Parathyroid adenoma (tissue), 2 donors: Measurements from ENCODE around the gene NXN.
"Not testable (repeated sequence)": the region's sequence is repeated elsewhere in the genome, so short reads cannot be mapped to it uniquely, and the experiment has no call there.

Experiments used
- H2AFZ ChIP-seq: fragments of 300-600 bp; sonication (generic); one replicate; pipeline ENCODE4 v1.7.0; 2017; ENCODE audit warnings: antibody characterized with exemption, mild to moderate bottlenecking
- H3K27ac ChIP-seq: fragments of 300-600 bp; sonication (generic); one replicate; pipeline ENCODE4 v1.7.0; 2017
- H3K27me3 ChIP-seq: fragments of 300-600 bp; sonication (generic); one replicate; pipeline ENCODE4 v1.7.0; 2017; ENCODE audit warnings: low read length; ENCODE audit not compliant: control insufficient read depth, insufficient read depth
- H3K36me3 ChIP-seq: fragments of 300-600 bp; sonication (generic); one replicate; pipeline ENCODE4 v1.7.0; 2017; ENCODE audit warnings: low read length; ENCODE audit not compliant: control insufficient read depth, insufficient read depth
- H3K4me1 ChIP-seq: fragments of 300-600 bp; sonication (generic); one replicate; pipeline ENCODE4 v1.7.0; 2017; ENCODE audit warnings: control low read depth
- H3K4me2 ChIP-seq: fragments of 300-600 bp; sonication (generic); one replicate; pipeline ENCODE4 v1.7.0; 2017; ENCODE audit warnings: low read length
- H3K4me3 ChIP-seq: fragments of 300-600 bp; sonication (generic); one replicate; pipeline ENCODE4 v1.7.0; 2017; ENCODE audit warnings: low read depth, low read length
- H3K79me2 ChIP-seq: fragments of 300-600 bp; sonication (generic); one replicate; pipeline ENCODE4 v1.7.0; 2017; ENCODE audit warnings: control low read depth
- H3K9ac ChIP-seq: fragments of 300-600 bp; sonication (generic); one replicate; pipeline ENCODE4 v1.7.0; 2017; ENCODE audit warnings: mild to moderate bottlenecking
- H3K9me3 ChIP-seq: fragments of 300-600 bp; sonication (generic); one replicate; pipeline ENCODE4 v1.7.0; 2017; ENCODE audit warnings: low read length; ENCODE audit not compliant: control insufficient read depth
- TF ChIP-seq, protein P1 (sequence below): fragments of 300-600 bp; sonication (generic); IDR thresholded peaks from one replicate; pipeline ENCODE4 v1.7.0; 2017; ENCODE audit warnings: antibody characterized with exemption, mild to moderate bottlenecking
- donor health status: primary hyperparathyroidism.

NXN gene

DNA sequence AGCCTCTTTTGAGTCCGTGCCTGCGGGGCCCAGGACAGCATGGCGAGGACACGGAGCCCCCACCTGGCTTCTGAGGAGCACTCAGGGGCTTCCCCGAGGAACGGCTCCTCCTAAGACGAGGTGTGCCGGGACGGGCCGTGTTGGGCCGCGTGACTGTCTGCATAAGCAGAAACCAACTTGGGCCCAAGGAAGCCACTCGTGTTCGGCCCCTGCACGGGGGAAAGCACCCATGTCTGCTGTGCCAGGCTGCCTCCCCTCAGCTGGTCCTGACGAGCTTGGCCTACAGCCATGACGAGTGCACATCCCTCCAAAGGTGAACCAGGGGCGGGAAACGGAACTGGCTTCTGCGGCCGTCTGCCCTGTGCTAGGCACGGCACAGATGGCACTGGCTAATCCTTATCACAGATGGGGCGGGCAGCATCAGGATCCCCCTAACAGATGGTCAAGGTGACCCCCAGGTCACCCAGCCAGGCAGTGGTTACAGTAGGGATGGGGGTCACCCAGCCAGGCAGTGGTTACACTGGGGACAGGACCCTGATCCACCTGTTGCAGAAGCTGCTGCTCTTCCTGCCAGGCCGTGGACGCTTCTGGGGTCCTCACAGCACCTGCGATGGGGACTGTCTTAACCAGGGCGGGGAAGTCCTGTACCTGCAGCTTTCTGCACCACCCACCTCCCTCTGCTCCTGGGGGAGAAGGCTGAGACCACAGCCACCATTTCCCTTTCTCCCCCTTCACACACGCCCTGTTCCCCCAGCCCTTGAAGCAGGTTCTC lies 171.9 kb downstream of the NXN start:
- H3K36me3 ChIP-seq, result no peaks in the 10 kb centered on the region
- H3K27ac ChIP-seq, result no peak overlapping the region
- H3K4me2 ChIP-seq, result no peak overlapping the region
- no peak overlapping the region for H2AFZ ChIP-seq
- TF ChIP-seq, protein P1, sequence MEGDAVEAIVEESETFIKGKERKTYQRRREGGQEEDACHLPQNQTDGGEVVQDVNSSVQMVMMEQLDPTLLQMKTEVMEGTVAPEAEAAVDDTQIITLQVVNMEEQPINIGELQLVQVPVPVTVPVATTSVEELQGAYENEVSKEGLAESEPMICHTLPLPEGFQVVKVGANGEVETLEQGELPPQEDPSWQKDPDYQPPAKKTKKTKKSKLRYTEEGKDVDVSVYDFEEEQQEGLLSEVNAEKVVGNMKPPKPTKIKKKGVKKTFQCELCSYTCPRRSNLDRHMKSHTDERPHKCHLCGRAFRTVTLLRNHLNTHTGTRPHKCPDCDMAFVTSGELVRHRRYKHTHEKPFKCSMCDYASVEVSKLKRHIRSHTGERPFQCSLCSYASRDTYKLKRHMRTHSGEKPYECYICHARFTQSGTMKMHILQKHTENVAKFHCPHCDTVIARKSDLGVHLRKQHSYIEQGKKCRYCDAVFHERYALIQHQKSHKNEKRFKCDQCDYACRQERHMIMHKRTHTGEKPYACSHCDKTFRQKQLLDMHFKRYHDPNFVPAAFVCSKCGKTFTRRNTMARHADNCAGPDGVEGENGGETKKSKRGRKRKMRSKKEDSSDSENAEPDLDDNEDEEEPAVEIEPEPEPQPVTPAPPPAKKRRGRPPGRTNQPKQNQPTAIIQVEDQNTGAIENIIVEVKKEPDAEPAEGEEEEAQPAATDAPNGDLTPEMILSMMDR, result no peak
- no peak overlapping the region for H3K9ac ChIP-seq
- H3K27me3 ChIP-seq, result no peaks in the 10 kb centered on the region
- H3K9me3 ChIP-seq, result no peaks in the 10 kb centered on the region
- H3K79me2 ChIP-seq, result no peaks in the 10 kb centered on the region
- no peak overlapping the region for H3K4me3 ChIP-seq
- H3K4me1 ChIP-seq, result no peaks in the 10 kb centered on the region

DNA sequence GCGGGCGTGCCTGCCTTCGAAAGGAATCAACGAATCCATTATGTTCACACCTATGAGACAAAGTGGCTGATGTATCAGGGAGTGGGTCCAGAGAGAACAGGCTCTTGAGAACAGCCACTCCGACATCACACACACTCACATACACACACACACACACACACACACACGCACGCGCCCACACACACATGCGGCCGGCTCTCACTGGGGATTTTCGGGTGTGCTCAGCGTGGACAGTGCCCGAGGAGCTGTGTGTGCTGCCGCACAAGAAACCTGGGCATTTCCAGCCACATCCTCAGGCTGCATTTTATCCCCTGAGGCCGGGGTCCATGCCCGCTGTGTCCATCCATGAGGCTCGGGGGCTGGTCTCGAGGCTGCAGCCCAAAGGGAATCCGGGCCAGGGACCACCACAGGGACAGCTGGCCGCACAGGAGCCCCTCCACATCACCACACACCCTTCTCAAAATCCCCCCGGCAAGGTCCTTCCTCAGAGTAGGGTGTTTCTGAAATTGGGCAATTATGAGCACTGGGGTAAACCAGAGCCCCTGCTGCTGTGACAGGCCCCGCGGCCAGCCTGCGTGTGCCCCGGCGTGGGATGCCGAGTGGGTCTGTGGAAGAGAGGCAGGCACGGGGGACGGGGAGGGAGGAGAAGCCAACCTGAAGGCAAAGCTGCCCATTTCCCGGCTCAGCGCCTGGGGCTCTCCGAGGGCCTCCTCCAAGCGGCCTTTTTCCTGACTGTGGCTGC lies 172.6 kb downstream of the NXN start:
- Histone ChIP-seq H3K9ac (no peak overlapping the region), H3K36me3 (no peaks in the 10 kb centered on the region), H3K27me3 (no peaks in the 10 kb centered on the region), H3K9me3 (no peaks in the 10 kb centered on the region), H3K27ac (no peak overlapping the region), H3K4me3 (no peak overlapping the region), H3K79me2 (no peaks in the 10 kb centered on the region), H3K4me2 (no peak overlapping the region), H3K4me1 (no peaks in the 10 kb centered on the region), H2AFZ (no peak overlapping the region)
- TF ChIP-seq, protein P1, result no peak

DNA sequence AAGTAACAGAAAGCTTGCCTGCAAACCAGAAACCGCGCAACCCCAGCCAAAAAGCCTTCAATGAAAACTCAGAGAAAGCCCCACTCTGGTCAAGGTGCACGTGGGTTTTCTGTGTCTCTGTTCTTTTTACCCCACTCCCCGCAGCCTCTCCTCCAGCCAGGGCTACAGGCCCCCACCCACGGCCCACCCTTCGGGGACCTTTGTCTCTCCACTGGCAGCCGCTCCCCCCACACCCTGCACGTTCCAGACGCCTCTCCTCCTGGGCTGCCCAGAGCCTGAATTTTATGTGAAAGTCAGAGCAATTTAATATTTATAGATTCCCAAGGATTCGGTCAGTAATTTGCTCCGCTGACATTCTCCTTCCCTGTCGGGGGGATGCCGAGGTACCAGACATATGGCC lies 173.2 kb downstream of the NXN start:
- Histone ChIP-seq H3K36me3 (no peaks in the 10 kb centered on the region), H3K4me2 (no peak overlapping the region), H3K27ac (no peak overlapping the region), H3K4me1 (no peaks in the 10 kb centered on the region), H3K27me3 (no peaks in the 10 kb centered on the region), H2AFZ (no peak overlapping the region), H3K9me3 (no peaks in the 10 kb centered on the region), H3K9ac (no peak overlapping the region), H3K4me3 (no peak overlapping the region), H3K79me2 (no peaks in the 10 kb centered on the region)
- TF ChIP-seq, protein P1, result no peak

DNA sequence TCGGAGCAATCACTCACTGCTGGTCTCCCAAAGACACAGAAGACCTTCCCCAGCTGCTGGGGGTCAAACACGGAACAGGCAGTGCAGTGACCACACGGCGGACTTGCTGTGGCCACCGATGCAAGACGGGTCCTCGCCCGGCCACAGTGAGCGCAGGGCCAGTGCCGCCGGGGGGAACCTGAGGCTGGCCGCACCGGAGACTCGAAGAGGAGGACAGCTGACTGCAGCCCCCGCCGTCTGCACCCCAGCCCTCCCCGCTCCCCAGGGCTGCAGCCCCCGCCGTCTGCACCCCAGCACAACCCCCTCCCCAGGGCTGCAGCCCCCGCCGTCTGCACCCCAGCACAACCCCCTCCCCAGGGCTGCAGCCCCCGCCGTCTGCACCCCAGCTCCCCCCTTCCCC lies 173.7 kb downstream of the NXN start:
- H3K4me1 ChIP-seq, H3K27ac ChIP-seq, H3K27me3 ChIP-seq, H3K4me2 ChIP-seq, H3K4me3 ChIP-seq, H3K9ac ChIP-seq, H3K36me3 ChIP-seq, H3K9me3 ChIP-seq, H3K79me2 ChIP-seq, H2AFZ ChIP-seq: not testable (repeated sequence)

DNA sequence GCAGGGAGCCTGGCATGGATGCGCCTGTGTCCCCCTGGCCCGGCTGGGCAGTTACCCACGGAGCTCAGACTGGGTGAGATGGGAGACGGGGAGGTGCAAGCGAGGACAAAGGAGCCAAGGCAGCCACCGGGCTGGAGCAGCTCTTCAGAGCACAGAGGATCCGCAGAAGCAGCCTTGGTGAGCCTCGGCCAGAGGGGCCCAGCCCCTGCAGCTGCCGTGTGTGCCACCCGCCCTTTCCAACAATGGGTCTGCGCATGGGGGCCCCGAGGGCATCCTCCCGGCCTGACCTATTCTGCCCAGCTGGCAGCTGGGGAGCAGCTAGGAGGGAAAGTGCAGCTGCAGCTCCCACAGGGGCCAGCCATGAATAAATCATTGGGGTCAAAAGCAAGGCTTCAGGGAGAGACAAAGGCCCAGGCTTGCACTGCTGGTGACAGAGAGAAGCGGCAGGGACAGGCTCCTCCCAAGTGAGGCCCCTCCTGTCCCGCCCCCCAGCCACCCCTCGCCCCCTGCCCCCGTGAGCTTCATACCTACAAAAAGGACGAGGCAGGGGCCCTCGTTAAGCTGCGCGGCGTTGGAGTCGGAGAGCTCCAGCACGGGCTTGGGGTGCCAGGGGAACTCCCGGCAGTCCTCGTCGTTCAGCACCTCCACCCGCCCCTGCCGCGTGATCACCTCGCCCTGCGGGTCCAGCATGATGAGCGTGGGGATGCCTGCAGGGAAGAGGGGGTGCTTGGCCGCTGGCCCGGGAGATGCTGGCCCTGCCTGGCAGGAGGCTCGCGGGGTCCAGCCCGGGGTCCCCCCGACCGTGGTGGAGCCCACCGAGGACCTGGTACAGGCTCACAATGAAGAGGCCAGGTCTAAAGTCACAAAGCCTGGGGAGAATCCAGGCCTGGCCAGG lies 174.8 kb downstream of the NXN start:
- Histone ChIP-seq H3K27me3 (no peaks in the 10 kb centered on the region), H3K9ac (no peak overlapping the region), H3K4me3 (no peak overlapping the region), H3K79me2 (no peaks in the 10 kb centered on the region), H2AFZ (no peak overlapping the region), H3K36me3 (no peaks in the 10 kb centered on the region), H3K4me1 (no peaks in the 10 kb centered on the region), H3K27ac (no peak overlapping the region), H3K4me2 (no peak overlapping the region), H3K9me3 (no peaks in the 10 kb centered on the region)
- TF ChIP-seq, protein P1, result no peak
